GM18858 (cell line): ENCODE results near the gene ZDHHC1.
"Not testable (repeated sequence)": the region's sequence is repeated elsewhere in the genome, so short reads cannot be mapped to it uniquely, and the experiment has no call there.

Experiments
- ATAC-seq: cut with Tn5 transposase; IDR thresholded peaks from one replicate; pipeline ENCODE4 v1.9.1; 2021; ENCODE audit not compliant: unreplicated experiment

ZDHHC1 gene

DNA sequence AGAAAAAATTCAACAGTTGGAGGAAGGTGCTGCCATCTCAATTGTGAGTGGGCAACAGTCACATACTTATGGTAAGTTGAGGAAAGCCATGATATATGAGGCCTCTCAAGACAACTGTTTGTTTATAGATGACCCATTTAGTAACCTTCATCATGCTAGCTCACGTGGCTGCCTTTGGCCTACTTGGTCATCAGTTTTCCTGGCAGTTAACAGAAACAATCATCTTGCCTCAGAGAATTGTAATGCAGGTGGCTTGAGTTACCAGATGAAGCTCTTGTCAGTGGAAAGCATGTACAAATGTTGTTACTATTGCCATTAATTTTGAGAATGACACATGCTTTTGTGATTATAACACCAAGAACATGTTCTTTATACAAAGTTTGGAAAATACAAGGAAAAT lies 37.6 kb downstream of the ZDHHC1 start:
- no peak for ATAC-seq

DNA sequence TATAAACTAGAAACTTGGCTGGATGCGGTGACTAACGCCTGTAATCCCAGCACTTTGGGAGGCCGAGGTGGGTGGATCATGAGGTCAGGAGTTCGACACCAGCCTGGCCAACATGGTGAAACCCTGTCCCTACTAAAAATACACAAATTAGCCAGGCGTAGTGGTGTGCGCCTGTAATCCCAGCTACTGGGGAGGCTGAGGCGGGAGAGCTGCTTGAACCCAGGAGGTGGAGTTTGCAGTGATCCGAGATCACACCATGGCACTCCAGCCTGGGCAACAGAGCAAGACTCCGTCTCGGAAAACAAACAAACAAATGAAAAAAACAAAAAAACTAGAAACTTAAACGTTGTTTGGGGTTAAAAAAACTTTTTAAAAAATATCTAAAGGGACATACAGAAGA lies 40.3 kb downstream of the ZDHHC1 start:
- ATAC-seq, result not testable (repeated sequence)

DNA sequence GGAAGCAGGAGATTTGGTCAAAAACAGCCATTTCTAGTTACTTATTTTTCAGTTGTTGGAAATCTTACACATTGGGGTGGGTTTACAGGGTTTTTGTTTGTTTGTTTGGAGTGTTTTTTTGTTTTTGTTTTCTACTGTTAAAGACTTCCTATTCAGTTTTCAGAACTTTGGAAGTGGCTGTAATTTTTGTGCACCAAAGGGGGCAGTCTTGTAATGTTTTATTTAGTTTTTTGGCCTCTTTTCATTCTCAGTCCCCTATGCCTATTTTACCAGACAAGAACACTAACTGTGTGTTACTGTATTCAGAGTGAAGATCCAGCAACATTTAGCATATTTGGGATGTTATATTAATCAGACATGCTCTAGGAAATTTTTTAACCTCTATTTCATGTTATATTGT lies 43.6 kb downstream of the ZDHHC1 start:
- ATAC-seq, result no peak

- no peak for ATAC-seq
Observed at GRCh38 chr16:67370661-67371060, 45.6 kb downstream of the ZDHHC1 start.

DNA sequence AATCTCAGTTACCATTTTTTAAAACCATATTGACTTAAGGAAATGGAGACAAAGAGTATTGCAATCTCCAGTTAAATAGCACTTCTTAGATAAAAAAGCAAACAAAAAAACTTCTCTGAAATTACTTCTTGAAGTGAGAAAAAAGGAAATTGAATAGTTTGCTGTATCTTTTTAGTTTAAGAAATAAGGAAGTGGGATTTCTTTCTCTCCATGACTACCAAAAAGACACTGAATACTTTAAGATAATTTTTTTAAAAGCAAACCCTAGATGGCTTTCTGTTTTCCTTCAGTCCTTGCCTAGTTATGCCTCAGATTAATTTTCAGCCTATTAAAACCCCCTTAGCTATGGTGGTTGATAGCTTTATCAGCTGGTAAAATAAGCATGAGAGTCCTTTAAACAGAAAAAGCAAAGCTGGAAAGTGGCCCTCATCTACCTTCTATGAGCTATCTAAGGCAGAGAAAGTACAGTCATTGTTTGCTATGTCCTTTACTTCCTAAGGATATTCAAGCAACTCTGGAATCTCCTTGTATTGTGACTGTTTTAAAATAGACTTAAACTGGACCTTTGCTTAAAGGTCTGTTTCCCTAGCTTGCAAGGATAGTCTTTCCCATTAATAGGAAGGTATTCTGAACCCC lies 51.6 kb downstream of the ZDHHC1 start:
- ATAC-seq, result no peak

DNA sequence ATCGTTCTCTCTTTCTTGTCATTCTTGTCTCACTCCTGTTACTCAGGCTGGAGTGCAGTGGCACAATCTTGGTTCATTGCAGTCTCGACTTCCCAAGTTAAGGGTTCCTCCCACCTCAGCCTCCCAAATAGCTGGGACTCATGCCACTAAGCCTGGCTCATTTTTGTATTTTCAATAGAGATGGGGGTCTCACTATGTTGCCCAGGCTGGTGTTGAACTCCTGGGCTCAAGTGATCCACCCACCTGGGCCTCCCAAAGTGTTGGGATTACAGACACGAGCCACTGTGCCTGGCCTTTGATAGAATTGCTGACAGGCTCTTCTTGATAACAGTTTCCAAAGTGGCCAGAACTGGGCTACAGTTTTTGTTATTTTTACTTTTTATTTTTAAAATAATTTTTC lies 55.2 kb downstream of the ZDHHC1 start:
- ATAC-seq, result no peak

GRCh38 chr16:67359540-67360269 lies 56.6 kb downstream of the ZDHHC1 start:
- ATAC-seq, result not testable (repeated sequence)

DNA sequence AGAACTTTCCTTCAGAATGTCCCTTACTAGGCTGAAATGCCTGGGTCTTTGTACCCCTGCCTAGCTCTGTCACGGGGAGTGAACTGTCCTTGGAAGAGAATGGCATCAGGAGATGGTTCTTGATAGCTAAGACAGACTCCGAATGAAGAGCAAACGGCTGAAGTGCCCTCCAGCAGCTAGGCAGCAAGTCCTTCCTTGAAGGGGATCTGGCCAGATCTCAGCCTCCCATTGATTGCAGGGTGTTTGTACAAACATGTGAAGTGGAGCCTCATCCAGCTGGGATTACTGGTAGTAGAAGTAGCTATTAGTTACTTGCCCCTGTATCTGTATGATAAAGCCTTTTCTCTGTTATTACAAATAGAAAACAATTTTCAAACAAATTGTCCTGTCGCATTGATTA lies 58.7 kb downstream of the ZDHHC1 start:
- ATAC-seq, result no peak

- ATAC-seq, result no peak
Observed at GRCh38 chr16:67356396-67356795, 59.9 kb downstream of the ZDHHC1 start.

- not testable (repeated sequence) for ATAC-seq
Observed at GRCh38 chr16:67352463-67352862, 63.8 kb downstream of the ZDHHC1 start.

- ATAC-seq, result no peak
Observed at GRCh38 chr16:67350324-67350723, 66.0 kb downstream of the ZDHHC1 start.

DNA sequence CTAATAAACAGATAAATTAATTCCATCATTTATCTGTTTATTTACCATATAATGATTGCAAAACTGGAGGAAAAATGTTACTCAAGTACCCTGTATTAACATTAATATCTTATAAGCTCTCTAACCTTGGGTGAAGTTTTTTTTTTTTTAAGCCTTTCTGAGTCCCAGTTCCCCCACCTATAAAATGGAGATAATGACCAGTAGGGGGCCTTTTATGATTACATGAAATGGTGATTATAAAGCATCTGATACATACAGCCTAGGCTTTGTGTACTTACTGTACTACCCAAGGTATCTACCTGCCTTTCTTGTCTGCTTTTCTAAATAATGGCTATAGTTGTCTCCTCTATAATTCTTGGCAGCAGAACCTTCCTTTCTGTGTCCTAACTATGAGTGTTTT lies 67.1 kb downstream of the ZDHHC1 start:
- ATAC-seq, result no peak

DNA sequence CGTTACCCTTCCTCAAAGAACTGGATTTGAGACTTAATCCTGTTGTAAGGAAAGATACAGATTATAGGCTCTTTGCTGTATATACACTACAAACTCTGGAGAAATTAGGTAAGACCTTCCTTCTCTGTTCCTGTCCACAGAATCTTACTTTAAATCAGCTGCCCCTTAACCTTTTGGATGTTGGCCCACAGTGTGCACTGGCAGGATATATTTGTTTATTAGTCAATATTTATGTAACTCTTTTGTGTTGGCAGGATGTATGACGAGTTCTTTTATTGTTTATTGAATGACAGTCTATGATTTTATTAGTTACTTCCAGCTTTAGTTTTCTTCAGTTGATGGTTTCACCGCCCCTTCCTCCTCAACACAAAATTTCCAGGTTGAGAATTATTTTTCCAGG lies 69.9 kb downstream of the ZDHHC1 start:
- ATAC-seq, result no peak

DNA sequence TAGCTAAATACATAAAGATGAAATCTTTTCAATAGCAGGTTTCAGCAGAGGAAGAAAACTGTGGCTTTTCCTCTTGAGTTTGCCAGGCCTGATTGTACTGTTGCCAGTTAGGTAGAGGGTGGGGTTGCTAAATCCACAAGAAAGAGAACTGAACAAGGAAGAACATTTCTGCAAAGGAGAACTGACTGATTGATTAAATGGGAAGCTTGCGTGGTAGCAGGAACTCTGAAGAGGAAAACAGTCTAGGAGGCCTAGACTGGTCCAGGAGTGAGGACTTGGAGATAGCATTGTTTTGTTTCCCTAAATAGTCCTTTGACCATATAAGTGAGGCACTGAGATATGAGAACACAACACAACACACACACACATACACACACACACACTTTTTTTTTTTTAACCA lies 70.9 kb downstream of the ZDHHC1 start:
- no peak for ATAC-seq
